Bronchial epithelial cell (primary cell): ENCODE results near the gene NPEPL1. TPM values are rescaled to one million over a fixed set of nuclear protein-coding genes. Genes with fewer than 3 reads are reported as not detected.
A peak's percentile ranks its signal among the peaks of the same experiment; 100 is the strongest.

Experiments used
- DNase-seq: peaks from one replicate; pipeline ENCODE4 v3.0.0-alpha.2; 2010; ENCODE audit warnings: low read depth
- FAIRE-seq: peaks from 2 replicates; lab custom pipeline; 2011; peaks lifted over from hg19 to GRCh38; lab: Jason Lieb, UNC
- H3K27me3 ChIP-seq: 2 replicates; pipeline ENCODE4 v1.5.1; 2011; ENCODE audit warnings: low read length; ENCODE audit not compliant: control insufficient read depth, insufficient read depth
- H3K36me3 ChIP-seq: 2 replicates; pipeline ENCODE4 v1.5.1; 2011; ENCODE audit warnings: low read length; ENCODE audit not compliant: control insufficient read depth, insufficient read depth
- H3K4me3 ChIP-seq: 2 replicates; pipeline ENCODE4 v1.5.1; 2011; ENCODE audit warnings: mild to moderate bottlenecking, low read depth, low read length, control low read depth
- total RNA-seq: library from RNA; depleted of rRNA; stranded (reverse); fragments of >200 nt; gene quantifications from 2 replicates; pipeline ENCODE4 v1.2.1, GENCODE V29; 2014
- TF ChIP-seq, protein P1 (sequence below): IDR thresholded peaks from 2 replicates; pipeline ENCODE4 v1.5.1; 2011; ENCODE audit warnings: mild to moderate bottlenecking, moderate library complexity, low read length, control low read depth, inconsistent platforms; ENCODE audit not compliant: insufficient read depth, severe bottlenecking

Gene NPEPL1
- total RNA-seq, 1 donor from 2014 or later, result 23.7 TPM

DNA sequence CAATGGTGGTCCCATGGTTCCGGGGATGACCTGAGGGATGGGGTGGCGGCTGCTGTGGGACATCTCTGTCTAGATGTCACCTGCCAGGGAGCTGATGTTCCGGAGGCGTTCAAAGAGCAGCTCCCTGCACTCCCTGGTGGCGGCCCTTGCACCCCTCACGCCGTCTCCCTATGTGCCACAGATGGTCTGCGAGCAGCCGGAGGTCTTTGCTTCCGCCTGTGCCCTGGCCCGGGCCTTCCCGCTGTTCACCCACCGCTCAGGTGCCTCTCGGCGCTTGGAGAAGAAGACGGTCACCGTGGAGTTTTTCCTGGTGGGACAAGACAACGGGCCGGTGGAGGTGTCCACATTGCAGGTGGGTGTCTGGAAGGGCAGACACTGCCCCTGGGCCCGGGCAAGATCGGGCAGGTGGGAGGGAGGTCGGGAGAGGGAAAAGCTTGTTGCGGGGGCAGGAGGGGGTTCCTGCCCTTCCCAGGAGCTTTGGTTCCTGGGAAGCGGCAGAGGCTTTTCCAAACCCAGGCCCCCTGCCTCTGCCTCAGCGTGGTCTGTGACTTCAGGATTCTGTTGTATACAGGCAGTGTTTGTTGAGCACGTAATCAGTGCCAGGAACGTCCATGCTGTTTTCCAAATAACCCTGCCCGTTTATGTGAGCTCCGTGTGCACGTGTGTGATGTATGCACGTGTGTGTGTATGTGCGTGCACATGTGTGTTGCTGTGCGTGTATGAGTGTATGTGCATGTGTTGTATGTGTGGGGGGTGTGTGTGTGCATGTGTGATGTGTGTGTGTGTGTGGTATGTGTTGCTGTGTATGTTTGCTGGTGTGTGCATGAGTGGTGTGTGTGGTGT lies 1.9 kb downstream of the NPEPL1 start:
- no peak overlapping the region for H3K4me3 ChIP-seq
- H3K27me3 ChIP-seq, result no peaks in the 10 kb centered on the region
- TF ChIP-seq, protein P1, sequence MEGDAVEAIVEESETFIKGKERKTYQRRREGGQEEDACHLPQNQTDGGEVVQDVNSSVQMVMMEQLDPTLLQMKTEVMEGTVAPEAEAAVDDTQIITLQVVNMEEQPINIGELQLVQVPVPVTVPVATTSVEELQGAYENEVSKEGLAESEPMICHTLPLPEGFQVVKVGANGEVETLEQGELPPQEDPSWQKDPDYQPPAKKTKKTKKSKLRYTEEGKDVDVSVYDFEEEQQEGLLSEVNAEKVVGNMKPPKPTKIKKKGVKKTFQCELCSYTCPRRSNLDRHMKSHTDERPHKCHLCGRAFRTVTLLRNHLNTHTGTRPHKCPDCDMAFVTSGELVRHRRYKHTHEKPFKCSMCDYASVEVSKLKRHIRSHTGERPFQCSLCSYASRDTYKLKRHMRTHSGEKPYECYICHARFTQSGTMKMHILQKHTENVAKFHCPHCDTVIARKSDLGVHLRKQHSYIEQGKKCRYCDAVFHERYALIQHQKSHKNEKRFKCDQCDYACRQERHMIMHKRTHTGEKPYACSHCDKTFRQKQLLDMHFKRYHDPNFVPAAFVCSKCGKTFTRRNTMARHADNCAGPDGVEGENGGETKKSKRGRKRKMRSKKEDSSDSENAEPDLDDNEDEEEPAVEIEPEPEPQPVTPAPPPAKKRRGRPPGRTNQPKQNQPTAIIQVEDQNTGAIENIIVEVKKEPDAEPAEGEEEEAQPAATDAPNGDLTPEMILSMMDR, result no peak
- DNase-seq (no peak), FAIRE-seq (no peak)
- peaks cover 9% of the 10 kb centered on the region for H3K36me3 ChIP-seq

DNA sequence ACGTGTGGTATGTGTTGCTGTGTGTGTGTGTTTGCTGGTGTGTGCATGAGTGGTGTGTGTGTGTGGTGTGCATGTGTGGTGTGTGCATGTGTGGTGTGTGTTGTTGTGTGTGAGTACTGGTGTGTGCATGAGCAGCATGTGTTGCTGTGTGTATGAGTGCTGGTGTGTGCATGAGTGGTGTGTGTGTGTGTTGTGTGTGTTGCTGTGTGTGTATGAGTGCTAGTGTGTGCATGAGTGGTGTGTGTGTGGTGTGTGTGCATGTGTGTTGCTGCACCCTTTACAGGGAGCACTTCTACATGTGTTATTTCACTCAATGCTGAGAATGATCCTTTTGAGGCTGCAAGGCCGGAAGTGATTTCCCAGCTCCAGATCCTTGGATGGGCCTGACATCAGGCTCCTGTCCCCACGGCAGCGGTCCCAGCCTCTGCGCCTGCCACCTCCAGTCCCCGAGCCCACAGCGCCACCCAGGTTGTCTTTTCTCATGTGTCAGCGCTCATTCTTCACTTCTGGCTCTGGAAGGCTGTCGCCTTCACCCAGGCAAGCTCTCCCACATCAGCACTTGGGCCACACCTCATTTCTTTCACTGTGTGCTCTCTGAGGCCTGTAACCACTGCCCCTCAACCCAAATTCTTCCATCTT lies 2.6 kb downstream of the NPEPL1 start:
- peaks cover 13% of the 10 kb centered on the region for H3K36me3 ChIP-seq
- FAIRE-seq (peak; percentile 100), DNase-seq (no peak)

DNA sequence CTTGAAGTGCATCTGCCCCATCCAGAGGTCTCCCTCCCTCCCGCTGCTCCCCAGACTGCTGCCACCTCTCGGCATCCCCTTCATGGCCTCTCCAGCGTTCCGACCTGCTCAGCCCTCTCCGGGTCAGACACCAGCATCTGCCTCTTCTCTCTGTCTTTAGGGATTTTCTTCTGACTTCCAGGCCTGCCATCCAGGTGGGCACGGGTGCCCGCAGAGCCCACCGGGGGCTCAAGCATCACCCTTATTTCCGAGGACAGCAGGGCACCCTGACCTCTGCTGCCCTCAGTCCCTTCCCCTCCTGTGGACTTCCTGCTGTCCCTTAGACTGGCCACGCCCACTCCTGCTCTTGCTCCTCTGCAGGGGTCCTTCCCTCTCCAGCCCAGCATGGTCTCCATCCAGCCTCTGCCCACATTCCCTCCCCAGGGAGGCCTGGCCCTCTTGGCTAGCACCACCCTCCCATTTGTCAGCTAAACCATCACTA lies 3.3 kb downstream of the NPEPL1 start:
- no peaks in the 10 kb centered on the region for H3K27me3 ChIP-seq
- H3K36me3 ChIP-seq, result peaks cover 13% of the 10 kb centered on the region
- FAIRE-seq, result no peak
- no peak for DNase-seq
- TF ChIP-seq, protein P1, result no peak
- no peak overlapping the region for H3K4me3 ChIP-seq

More for the DNA sequence above, 2.6 kb downstream of the NPEPL1 start:
- TF ChIP-seq, protein P1, result no peak
- Histone ChIP-seq H3K27me3 (no peaks in the 10 kb centered on the region), H3K4me3 (no peak overlapping the region)

DNA sequence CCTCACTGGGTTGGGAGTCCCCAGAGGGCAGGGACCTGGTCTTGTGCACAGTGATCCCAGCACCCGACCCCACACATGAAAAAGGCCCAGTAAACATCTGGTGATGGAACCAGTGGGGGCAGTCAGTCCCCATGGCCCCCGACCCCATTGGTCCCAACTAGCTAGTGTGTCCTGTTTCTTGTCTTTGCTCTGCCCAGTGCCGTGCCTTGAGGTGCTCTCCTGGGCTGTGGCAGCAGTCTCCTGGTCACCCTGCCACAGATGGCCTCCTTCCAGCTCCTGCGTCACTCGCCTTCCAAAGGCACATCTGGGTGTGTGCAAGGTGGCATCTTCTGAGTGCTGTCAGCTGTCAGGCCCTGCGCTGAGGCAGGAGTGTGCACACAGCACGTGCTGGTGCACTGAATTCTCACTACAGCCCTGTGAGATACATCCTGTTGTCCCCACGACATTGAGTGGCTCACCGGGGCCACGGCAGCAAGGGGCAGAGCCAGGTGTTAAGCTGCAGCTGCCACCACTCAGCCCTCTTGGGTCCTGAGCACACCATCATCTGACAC lies 3.9 kb downstream of the NPEPL1 start:
- TF ChIP-seq, protein P1, result no peak
- Histone ChIP-seq H3K36me3 (peaks cover 13% of the 10 kb centered on the region), H3K27me3 (no peaks in the 10 kb centered on the region), H3K4me3 (no peak overlapping the region)
- DNase-seq, result no peak
- no peak for FAIRE-seq

DNA sequence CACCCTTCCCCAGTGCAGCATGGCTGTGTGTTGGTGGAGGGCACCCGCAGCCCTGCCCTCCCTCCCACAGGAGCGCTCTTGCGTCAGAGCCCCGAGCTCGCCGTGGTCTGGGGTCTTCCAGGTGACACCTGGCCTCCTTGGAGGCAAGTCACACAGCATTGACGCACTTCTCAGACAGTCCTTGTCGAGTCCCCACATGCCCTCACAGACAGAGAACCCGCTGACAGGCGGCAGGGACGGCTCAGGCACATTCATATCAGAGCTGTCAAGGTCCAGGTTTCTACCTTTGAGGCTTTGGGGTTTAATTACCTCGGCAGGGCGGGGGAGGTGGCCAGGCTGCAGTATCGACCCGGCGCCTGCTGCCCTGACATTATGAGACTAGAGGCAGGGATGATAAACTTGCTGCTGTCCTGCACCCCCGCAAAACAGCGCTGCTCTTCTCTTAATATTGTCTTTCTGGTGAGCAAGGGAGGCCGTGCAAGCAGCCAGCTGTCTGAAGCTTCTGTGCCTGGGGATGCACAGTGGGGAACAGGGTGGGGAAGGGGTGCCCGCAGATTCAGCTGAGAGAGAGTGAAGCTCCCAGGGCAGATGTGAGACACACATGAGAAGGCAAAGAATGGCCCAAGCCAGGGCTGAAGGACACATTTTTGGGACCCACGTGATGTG lies 4.7 kb downstream of the NPEPL1 start:
- FAIRE-seq (no peak), DNase-seq (no peak)
- Histone ChIP-seq H3K27me3 (no peaks in the 10 kb centered on the region), H3K36me3 (peaks cover 13% of the 10 kb centered on the region), H3K4me3 (no peak overlapping the region)
- TF ChIP-seq, protein P1, result no peak
